HG02642 (cell line): Measurements from ENCODE around the gene ADGRV1.
"Not testable (repeated sequence)": the region's sequence is repeated elsewhere in the genome, so short reads cannot be mapped to it uniquely, and the experiment has no call there.

ENCODE experiments used
- ATAC-seq: cut with Tn5 transposase; IDR thresholded peaks from one replicate; pipeline ENCODE4 v1.9.1; 2021; ENCODE audit warnings: mild to moderate bottlenecking; ENCODE audit not compliant: unreplicated experiment, poor library complexity

ADGRV1 gene

DNA sequence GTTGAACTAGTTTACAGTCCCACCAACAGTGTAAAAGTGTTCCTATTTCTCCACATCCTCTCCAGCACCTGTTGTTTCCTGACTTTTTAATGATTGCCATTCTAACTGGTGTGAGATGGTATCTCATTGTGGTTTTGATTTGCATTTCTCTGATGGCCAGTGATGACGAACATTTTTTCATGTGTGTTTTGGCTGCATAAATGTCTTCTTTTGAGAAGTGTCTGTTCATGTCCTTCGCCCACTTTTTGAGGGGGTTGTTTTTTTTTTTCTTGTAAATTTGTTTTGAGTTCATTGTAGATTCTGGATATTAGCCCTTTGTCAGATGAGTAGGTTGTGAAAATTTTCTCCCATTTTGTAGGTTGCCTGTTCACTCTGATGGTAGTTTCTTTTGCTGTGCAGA, 365.6 kb downstream of the ADGRV1 start:
- not testable (repeated sequence) for ATAC-seq

DNA sequence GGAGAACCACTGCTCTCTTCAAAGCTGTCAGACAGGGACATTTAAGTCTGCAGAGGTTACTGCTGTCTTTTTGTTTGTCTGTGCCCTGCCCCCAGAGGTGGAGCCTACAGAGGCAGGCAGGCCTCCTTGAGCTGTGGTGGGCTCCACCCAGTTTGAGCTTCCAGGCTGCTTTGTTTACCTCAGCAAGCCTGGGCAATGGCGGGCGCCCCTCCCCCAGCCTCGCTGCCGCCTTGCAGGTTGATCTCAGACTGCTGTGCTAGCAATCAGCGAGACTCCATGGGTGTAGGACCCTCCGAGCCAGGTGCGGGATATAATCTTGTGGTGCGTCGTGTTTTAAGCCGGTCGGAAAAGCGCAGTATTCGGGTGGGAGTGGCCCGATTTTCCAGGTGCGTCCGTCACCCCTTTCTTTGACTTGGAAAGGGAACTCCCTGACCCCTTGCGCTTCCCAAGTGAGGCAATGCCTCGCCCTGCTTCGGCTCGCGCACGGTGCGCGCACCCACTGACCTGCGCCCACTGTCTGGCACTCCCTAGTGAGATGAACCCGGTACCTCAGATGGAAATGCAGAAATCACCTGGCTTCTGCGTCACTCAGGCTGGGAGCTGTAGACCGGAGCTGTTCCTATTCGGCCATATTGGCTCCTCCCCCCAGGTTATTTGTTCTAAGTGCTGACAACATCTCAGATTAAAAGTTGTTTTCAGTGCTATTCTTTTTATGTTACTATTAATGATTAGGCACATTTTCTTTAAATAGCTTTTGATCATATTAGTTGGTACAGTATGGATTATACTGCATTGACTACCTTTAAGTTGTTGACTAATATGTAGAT, 370.6 kb downstream of the ADGRV1 start:
- ATAC-seq, result not testable (repeated sequence)

DNA sequence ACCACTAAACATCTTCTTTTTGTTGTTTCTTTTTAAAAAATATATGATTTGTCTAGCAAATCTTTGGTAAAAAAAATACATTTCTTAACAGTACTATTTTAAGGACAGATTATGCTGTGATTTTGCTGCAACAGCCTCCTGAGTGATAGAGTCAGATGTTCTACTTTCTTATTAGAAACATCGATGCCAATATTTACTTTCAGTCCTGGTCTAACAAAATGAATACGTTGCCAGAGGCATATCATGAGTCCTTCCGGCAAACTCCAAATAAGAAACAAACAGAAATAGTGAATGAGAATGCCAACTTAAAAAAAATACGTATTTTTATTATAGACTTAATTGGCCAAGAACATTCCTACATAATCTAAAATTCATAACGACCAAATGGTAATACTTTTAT, 371.5 kb downstream of the ADGRV1 start:
- no peak for ATAC-seq

DNA sequence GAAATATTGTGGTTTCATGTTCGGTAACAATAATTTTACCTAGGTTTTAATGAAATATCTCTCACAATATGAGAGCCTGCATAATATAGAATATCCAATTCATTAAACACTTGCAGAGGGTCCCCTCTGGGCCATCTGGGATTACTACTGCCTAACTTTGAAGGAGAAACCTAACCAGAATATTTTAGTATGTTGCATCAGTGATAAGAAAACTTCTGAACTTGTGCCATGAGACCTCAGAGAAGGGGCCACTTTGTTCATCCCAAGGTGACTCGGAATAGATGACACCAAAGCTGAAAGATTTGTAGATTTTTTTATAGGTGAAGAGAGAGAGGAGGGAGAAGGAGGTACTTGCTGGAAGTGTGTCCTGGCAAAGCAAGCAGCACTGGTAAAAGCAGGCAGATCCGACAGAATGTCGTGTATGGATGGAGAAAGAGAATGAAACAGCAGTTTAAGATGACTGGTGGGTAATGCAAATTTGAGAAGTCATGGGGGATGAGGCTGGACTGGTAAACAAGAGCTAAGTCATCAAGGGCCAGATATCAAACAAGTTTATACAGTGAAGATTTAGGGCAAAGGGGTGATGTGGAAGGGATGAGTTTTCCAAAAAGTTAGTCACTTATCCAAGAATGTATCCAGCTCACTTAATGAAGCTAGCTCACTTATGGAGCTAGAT, 372.3 kb downstream of the ADGRV1 start:
- ATAC-seq, result no peak

DNA sequence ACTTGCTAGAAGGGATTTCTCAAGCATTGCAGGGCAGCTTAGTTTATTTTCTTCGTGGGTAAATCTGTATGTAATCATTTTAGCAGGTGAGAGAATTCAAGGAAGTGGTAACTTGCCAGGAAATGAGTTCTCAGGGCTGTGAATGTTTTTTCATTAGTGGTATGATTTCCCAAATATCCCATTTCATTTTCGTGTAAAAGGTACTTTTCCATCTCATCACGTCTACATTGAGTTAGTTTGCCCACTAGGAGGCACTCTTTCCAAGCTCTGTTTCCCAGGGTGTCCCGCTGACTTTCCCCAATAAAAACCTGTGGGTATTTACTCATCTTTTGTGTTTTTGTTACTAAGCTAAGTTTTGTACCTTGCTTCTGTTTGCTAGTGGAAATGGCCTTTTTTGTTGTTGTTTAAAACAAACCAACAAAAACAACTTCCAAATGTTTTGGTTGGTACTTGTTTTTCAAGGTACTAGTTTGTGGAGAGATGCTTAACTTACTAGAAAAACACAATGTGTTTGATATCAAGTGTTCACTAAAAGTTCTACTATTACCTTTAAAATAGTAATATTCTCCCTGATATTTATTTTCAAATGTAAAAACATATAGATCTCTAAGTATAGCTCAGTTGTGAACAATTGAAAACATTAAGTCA, 373.6 kb downstream of the ADGRV1 start:
- no peak for ATAC-seq

DNA sequence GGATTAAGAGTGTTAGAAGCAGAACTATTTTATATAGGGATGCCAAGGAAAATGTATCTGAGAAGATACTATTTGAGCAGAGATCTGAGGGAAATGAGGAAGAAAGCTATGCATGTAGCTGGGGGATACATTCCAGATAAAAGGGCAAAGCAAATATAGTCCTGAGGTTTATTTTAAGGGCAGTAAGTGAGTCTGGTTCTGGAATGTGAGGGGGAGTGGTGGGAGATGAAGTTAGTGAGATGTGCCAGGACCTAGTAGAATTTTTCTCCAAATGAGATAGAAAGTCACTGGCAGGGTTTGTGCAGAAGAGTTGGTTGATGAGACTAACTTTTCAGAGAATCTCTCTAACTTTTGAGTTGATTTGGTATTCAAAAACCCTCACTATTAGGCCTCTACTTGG, 374.7 kb downstream of the ADGRV1 start:
- no peak for ATAC-seq

DNA sequence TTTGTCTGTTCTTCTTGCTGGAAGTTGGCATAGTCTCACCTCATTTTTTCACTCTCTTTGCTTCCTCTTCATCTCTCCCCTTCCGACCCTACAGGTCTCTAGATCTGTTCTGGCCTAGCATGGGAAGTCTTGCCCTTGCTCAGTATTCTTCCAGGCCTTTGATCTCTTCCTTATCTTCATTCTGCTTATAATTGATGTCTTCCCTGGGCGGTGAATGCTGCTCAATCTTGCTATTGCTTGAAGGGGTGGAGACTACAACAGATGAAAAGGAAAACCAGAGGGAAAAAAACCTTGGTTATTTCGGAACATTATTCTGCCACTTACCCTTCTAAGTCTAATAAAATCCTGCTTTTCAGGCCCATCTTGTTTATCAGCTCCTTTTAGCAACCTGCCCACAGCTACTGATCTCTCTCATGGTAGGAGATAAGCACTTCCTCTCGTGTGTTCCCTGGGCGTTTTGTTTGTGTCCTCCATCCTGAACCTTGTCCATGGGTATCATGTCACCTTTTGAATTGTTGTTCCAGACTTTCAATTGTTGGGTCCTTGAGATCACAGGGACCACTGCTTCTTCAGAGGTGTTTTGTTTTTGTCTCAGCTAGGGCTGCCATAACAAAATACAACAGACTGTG, 375.6 kb downstream of the ADGRV1 start:
- no peak for ATAC-seq

DNA sequence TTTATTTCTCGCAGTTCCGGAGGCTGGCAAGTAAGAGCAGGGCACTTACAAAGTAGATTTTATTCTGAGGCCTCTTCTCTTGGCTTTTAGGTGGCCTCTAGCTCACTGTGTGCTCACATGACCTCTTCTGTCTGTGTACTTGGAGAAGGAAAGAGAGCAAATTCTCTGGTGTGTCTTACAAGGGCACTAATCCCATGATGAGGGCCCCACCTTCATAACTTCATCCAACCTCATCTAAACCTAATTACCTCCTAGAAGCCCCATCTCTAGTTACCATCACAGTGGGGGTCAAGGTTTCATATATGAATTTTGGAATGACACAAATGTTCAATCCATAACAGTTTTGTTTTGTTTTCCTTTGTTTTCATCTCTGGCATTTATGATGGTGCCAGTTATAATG, 376.1 kb downstream of the ADGRV1 start:
- ATAC-seq, result no peak

DNA sequence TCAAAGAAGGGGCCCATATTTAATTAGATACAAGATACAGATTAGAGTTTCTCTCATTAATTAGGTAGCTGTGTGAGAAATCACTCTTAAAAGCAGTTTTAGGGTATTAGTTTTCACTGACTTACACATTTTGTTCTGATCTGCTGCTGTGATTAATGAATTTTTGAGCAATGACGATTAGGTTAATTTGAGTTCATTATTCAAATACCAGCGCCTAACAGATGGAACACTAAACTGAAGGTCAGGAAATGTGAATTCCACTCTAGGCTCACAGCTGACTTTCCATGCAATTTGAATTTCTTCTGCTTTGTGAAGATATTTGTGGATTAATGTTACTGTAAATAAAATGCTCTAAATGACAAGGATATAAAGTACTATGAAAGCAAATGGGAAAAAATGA, 380.6 kb downstream of the ADGRV1 start:
- ATAC-seq, result no peak

DNA sequence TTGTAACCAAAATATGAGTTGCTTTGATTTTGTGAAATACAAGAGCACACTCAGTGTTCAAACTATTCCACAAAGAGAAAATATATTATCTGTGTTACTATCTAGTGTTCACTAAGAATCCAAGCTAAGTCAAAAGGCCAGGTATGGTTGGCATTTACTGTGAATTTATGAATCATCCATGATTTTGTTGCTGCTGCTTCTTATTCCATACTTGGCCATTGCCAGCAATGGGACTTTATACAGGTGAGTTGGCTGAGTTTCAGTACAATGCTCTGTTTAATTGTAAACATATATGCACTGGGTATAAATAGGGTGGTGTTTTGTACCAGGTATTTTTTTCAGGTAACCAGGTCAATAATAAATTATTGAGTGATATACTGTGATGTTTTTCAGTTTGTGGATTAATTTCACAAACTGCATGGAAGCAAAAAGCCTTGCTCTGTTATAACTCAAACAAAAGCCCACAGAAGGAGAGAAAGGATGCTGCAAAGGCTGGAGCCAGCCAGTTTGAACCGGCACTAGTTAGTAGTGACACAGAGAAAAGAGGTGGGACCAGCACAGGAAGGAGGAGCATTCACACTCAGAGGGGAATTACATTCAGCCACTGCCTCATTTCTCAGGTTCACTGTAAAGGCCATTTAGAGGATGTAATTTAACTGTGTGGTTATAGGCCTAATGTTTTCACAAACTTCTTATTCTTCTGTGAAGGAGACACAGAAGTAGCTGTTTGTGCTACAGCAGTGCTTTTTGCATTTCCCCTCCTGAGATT, 381.8 kb downstream of the ADGRV1 start:
- peak; percentile 99 for ATAC-seq

DNA sequence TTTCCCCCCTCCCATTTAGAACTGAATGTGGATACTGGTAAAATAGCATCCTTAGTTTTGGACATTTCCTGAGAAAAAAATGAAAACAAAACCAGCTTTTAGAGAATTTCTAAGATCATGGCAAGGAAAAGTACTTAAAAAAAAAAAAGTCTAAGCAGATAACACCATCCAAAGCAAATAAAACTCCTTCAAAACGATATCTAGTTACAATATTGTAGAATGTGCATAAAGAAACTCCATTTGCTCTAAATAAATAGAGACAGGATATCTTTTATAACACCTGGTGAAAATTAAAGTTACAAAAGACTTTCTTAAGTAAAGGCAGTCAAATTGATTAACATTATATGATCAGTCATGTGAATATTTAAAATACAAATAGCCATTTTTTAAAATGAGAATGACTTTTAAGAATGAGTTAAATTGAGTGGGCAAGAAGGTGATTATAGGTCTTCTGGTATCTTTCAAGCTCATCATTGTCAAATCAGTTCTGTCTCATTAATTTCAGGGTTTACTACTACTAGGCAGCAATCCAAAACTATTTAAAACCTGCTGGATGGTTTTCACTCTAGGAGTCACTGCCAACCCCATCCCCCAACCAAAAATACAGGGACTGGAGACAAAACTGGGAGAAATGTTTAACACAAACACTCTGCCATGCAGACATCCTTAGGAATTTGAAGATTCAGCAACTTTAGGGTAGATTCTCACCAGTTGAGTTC, 382.6 kb downstream of the ADGRV1 start:
- no peak for ATAC-seq

DNA sequence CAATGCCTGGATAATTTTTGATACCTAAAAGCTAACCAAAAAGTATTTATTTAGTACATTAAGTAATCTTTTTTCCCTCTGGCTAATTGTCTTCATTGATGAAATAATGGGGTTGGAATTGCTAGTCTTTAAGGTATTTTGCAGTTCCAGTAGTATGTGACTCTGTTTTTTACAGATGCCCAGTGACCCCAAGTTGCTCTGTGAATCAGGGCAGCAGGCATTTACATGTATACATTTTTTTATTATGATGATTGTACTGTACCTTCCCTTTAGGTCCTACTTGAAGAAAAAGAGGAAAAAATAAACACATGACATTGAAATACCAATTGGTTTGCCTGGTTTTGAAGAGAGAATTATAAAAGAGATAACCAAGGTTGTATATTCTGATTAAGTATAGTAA, 385.5 kb downstream of the ADGRV1 start:
- ATAC-seq, result no peak

DNA sequence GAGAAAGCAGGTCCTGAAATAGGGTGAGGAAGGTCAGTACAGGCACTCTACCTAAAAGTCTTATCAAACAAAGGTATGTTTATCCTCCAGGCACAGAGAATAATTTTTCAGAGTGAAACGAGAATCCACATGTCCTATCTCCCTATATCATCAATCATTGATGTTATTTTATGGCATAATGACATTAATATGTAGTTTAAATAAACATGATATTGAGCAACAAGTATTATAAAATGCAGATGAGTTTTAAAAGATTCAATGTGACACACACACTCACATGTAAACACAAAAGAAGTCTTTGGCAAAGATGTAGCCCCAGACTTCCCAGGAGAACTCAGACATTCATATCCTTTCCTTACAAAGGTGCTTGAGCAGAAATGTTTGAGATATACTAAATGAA, 389.1 kb downstream of the ADGRV1 start:
- ATAC-seq, result no peak

DNA sequence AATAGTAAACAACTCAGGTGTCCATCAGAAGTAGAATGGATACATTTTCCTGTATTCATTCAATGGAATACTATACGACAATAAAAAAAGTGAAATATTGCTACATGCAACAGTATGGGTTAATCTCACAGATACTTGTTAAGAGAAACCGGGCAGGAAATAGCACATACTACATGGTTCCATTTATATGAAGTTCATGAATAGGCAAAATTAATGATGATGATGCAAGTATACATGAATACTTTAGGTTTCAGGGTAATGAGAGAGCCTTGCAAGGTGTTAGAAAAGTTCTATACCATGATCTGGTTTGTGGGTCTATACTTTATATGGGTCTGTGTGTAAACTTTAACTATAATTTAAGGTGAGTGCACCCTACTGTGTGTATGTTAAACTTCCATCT, 390.4 kb downstream of the ADGRV1 start:
- no peak for ATAC-seq

DNA sequence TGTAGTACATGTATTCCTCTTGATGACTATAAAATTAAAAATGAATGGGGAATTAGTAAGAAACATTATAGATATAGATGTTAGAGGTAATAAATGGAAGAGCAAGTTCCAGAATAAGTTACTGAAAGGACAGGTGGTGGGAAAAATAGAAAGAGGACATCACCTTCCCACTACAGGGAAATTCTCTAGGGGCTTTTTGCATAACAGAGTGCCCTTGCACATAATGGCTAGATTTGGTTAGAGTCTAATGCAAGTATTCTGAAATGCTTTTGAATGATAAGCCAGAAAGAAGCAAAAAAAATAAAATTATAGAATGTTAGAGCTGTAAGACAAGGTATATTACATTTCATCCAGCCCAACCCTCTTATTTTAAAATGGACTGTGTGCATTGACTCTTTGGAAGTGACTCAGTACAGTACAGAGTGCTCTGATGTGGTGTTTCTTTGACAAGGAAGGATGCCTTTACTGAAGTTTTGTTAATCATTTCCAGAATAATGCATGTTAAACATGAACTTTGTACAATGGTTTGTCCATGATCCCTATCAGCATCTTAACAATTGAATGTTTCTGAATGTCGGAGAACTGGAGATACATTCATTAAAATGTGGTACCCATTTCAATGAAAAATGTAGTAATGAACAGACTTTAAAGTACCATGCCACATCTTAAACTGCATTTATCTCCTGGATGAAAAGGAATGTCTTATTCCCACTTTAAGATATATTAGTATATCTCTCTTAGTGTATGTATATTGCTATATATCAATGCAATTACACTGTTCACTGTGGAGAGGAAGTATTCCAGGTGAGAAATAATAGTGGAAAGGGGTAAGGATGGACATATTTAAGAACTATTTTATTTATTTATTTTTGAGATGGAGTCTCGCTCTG, 391.1 kb downstream of the ADGRV1 start:
- no peak for ATAC-seq

DNA sequence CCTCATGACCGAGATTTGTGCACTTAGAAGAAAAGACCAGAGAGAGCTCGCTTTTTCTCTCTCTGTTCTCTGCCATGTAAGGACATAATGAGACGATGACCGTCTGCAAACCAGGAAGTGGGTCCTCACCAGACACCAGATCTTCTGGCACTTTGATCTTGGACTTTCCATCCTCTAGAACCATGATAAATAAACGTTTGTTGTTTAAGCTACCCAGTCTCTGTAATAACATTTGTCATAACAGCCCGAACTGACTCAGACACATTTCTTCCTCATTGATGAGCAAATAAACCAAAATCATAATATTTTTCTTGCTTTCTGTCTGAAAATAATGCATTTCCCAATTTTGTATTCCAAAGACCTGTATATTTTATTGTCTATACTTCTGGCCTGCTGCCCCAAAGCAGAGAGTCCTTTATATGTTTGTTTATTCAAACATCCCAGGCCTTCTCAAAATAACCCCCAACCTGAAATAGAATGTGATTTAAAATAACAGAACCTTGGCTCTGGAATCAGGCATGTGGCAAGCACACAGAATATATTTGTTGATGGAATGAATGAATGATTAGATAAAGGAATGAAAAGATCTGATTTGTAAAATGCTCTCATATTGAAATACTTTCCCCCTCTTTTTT, 396.5 kb downstream of the ADGRV1 start:
- ATAC-seq, result no peak

DNA sequence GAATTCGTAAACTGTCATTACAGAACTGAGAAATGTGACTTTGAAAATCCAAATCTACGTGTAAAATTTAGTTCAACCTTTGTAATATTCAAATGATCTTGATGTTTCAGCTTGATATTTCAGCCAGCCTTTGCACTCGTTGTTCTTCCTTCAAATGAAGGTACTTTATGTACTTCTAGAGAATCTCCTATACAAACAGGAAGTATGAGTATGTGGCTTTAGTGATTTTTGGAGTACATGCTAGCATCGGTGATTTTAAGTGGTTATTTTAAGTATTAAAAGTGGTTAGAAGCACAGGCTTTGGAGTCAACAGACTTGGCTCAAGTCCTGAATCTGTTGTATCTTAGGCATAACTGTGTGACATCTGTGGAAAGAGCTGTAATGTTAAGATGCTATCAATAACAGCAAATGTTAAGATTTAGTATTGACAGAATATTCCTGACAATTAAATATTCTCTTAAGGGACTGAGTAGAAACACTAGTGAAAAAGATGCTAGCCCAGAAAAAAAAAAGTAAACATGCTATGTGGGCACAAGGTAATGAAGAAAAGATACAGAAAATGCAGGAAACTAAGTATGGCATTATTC, 398.0 kb downstream of the ADGRV1 start:
- ATAC-seq, result no peak

DNA sequence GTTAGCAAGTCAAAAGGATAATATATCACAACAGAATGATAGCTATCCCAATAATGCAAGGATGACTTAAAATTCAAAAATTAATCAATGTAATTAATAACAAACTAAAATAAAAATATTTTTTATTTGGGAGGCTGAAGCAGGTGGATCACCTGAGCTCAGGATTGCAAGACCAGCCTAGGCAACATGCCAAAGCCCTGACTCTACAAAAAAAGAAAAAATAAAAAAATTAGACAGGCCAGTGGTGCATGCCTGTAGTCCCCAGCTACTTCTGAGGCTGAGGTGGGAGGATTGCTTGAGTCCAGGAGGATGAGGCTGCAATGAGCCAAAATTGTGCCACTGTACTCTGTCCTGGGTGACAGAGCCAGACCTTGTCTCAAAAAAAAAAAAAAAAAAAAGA, 399.3 kb downstream of the ADGRV1 start:
- ATAC-seq, result no peak
